Transverse colon (tissue), 4 donors: Measurements from ENCODE around the gene CDCA7L. TPM values are rescaled to one million over a fixed set of nuclear protein-coding genes. Genes with fewer than 3 reads are reported as not detected.

ENCODE experiments used
- DNase-seq: peaks from one replicate; pipeline ENCODE4 v3.0.0-alpha.2; 2019
- H3K27ac ChIP-seq, 4 donors: fragments of 200-600 bp; sonication (generic); 2 replicates each; pipeline ENCODE4 v1.5.1; 2016 to 2018; ENCODE audit warnings: inconsistent platforms in 4 of 4
- H3K27me3 ChIP-seq: fragments of 200-600 bp; sonication (generic); 2 replicates; pipeline ENCODE4 v1.5.1; 2017; ENCODE audit warnings: inconsistent platforms
- H3K36me3 ChIP-seq, 4 donors: fragments of 200-600 bp; sonication (generic); 2 replicates each; pipeline ENCODE4 v1.5.1; 2017 to 2019; ENCODE audit warnings: inconsistent platforms in 4 of 4
- H3K4me1 ChIP-seq, 4 donors: fragments of 200-600 bp; sonication (generic); 2 replicates each; pipeline ENCODE4 v1.5.1; 2017 to 2020; ENCODE audit warnings: inconsistent platforms in 4 of 4
- H3K4me3 ChIP-seq, 4 donors: fragments of 200-600 bp; sonication (generic); 1 replicate in 1 of 4; 2 replicates in 3 of 4; pipeline versions ENCODE4 v1.5.1 to v1.6.1; 2017 to 2019; ENCODE audit warnings: inconsistent platforms in 4 of 4
- H3K9me3 ChIP-seq, 2 donors: fragments of 200-600 bp; sonication (generic); 2 replicates each; pipeline ENCODE4 v1.5.1; 2017 to 2019; ENCODE audit warnings: inconsistent platforms in 2 of 2
- CTCF ChIP-seq, 5 experiments: fragments of 200-600 bp in 3 of 5; fragments of 450-650 bp in 2 of 5; sonication (generic) in 3 of 5; IDR thresholded peaks; 1 replicate in 2 of 5; 2 replicates in 3 of 5; pipeline ENCODE4 v1.5.1; 2016 to 2017; ENCODE audit warnings: antibody characterized with exemption in 5 of 5, inconsistent platforms in 3 of 5, mild to moderate bottlenecking in 2 of 5, moderate library complexity in 1 of 5
- EP300 ChIP-seq: sonication (generic); formaldehyde crosslinking; IDR thresholded peaks from one replicate; pipeline ENCODE4 v1.6.1; 2017; ENCODE audit warnings: antibody characterized with exemption, low read depth
- POLR2A ChIP-seq: fragments of 450-650 bp; IDR thresholded peaks from one replicate; pipeline ENCODE4 v1.6.1; 2016; ENCODE audit warnings: antibody characterized with exemption, mild to moderate bottlenecking, moderate library complexity
- POLR2AphosphoS5 ChIP-seq, 3 donors: sonication (generic); formaldehyde crosslinking; IDR thresholded peaks; one replicate each; pipeline ENCODE4 v1.6.1; 2016; ENCODE audit warnings: antibody characterized with exemption in 3 of 3
- WGBS, 2 donors: methylation state at CpG; one replicate each; pipeline ENCODE4 v1.1.5; 2018; ENCODE audit warnings: low coverage in 1 of 2; 5-methylcytosine and 5-hydroxymethylcytosine counted together
- in situ Hi-C, 4 donors: fragments of 200-750 bp; cut with MboI; loops; one replicate each; pipeline versions ENCODE4 v1.15.0 to v1.15.1; 2017; ENCODE audit warnings: low sequenced_read_pairs in 3 of 4, low pct_ligation_motif_present in 1 of 4, low pct_unique_long_range_greater_than_20kb in 1 of 4
- intact Hi-C: fragments of 100-400 bp; cut with DNase I; formaldehyde crosslinking; loops from one replicate; pipeline ENCODE4 v1.15.1; 2023; ENCODE audit warnings: low total_unique reads
- total RNA-seq, 4 donors: library from RNA; depleted of rRNA; stranded (reverse); fragments of >200 nt; gene quantifications; one replicate each; pipeline ENCODE4 v1.1.0, GENCODE V29; 2016

CDCA7L gene
- total RNA-seq, 4 donors from 2014 or later = 9.0 to 24.0 (median 13.2) TPM

- Histone ChIP-seq H3K4me1 (no peaks in the 10 kb centered on the region), H3K4me3 (no peak overlapping the region), H3K9me3 (no peaks in the 10 kb centered on the region), H3K36me3 (no peaks in the 10 kb centered on the region), H3K27me3 (no peaks in the 10 kb centered on the region), H3K27ac (no peak overlapping the region)
- TF ChIP-seq EP300 = no peak
- TF ChIP-seq CTCF (IDR thresholded peaks at IDR 0.05) = no peak
- WGBS, 2 donors = 0% methylated on average over 1 of the region's 1 CpG; no CpG with 5 or more reads in 1 of the 2 donors
- intact Hi-C loops = no loop called here
- no peak for DNase-seq
- in situ Hi-C loops = no loop called here
Measured at GRCh38 chr7:21926448-21926847, 19.3 kb downstream of the CDCA7L start.

- DNase-seq = no peak
- Histone ChIP-seq H3K36me3 (no peaks in the 10 kb centered on the region), H3K27me3 (no peaks in the 10 kb centered on the region), H3K4me3 (no peak overlapping the region), H3K9me3 (no peaks in the 10 kb centered on the region), H3K4me1 (no peaks in the 10 kb centered on the region), H3K27ac (no peak overlapping the region)
- in situ Hi-C loops (no loop called here), intact Hi-C loops (no loop called here)
- 53 to 55% methylated on average over 2 of the region's 2 CpGs for WGBS, 2 donors
- no peak for TF ChIP-seq POLR2AphosphoS5 (IDR thresholded peaks at IDR 0.05)
- TF ChIP-seq POLR2A = no peak
- no peak for TF ChIP-seq EP300
- no peak for TF ChIP-seq CTCF (IDR thresholded peaks at IDR 0.05)
Measured at GRCh38 chr7:21923658-21924057, 22.0 kb downstream of the CDCA7L start.

- Histone ChIP-seq H3K4me3 (no peak overlapping the region), H3K27me3 (no peaks in the 10 kb centered on the region), H3K36me3 (no peaks in the 10 kb centered on the region), H3K9me3 (no peaks in the 10 kb centered on the region), H3K4me1 (no peaks in the 10 kb centered on the region), H3K27ac (no peak overlapping the region)
- TF ChIP-seq POLR2AphosphoS5 (IDR thresholded peaks at IDR 0.05) = no peak
- no peak for TF ChIP-seq EP300
- no peak for TF ChIP-seq CTCF (IDR thresholded peaks at IDR 0.05)
- TF ChIP-seq POLR2A = no peak
- no peak for DNase-seq
- intact Hi-C loops (no loop called here), in situ Hi-C loops (no loop called here)
- 93 to 98% methylated on average over 5 of the region's 5 CpGs for WGBS, 2 donors
Measured at GRCh38 chr7:21922605-21923004, 23.1 kb downstream of the CDCA7L start.

GRCh38 chr7:21920936-21921335 lies 24.8 kb downstream of the CDCA7L start:
- Histone ChIP-seq H3K9me3 (no peaks in the 10 kb centered on the region), H3K27ac (no peak overlapping the region), H3K36me3 (no peaks in the 10 kb centered on the region), H3K27me3 (no peaks in the 10 kb centered on the region), H3K4me1 (no peaks in the 10 kb centered on the region), H3K4me3 (no peak overlapping the region)
- in situ Hi-C loops (no loop called here), intact Hi-C loops (no loop called here)
- 54 to 61% methylated on average over 3 of the region's 3 CpGs for WGBS, 2 donors
- DNase-seq = no peak
- TF ChIP-seq CTCF (IDR thresholded peaks at IDR 0.05) = no peak
- no peak for TF ChIP-seq EP300
- TF ChIP-seq POLR2A = no peak
- TF ChIP-seq POLR2AphosphoS5 (IDR thresholded peaks at IDR 0.05) = no peak
